EH (cell line): ENCODE measurements around the gene ALDH1A3.
A peak's percentile ranks its signal among the peaks of the same experiment; 100 is the strongest.

ENCODE experiments used
- DNase-seq: peaks from one replicate; pipeline ENCODE4 v3.0.0-alpha.2; 2015; ENCODE audit warnings: low read depth

The ALDH1A3 gene

DNA sequence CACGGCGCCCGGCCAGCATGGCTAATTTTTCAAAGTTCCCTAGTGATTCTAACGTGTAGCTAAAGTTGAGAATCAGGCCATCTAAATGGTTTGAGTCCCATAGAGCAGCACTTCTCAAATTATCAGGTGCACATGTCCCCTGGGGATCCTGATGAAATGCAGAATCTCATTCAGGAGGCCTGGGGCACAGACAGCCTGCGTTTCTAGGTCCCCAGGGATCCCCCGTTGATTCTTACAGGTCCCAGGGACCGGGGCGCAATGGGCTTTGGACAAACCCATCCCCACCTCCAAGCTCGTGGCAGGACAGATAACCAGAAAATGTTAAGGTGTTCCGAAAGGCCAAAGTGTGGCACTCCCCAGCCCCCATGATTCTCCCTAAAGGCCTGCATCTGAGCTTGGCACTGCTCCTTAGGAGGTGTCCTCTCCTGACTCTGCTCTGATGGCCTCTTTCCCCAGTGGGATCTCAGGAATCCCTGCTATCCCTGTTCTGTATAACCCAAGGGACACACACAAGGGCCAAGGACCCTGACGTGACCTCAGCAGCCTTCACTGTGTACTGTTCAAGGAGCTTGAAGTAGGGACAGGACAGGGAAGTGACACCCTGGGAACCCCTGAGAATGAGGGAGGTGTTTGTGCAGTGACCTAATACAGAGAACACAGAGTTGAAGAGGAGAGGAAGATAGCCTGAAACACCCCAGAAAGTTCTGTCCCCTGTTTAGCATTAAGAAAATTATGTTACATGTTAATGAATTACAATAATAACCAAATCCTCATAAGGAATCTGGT is 47.5 kb downstream of the ALDH1A3 start:
- no peak for DNase-seq

DNA sequence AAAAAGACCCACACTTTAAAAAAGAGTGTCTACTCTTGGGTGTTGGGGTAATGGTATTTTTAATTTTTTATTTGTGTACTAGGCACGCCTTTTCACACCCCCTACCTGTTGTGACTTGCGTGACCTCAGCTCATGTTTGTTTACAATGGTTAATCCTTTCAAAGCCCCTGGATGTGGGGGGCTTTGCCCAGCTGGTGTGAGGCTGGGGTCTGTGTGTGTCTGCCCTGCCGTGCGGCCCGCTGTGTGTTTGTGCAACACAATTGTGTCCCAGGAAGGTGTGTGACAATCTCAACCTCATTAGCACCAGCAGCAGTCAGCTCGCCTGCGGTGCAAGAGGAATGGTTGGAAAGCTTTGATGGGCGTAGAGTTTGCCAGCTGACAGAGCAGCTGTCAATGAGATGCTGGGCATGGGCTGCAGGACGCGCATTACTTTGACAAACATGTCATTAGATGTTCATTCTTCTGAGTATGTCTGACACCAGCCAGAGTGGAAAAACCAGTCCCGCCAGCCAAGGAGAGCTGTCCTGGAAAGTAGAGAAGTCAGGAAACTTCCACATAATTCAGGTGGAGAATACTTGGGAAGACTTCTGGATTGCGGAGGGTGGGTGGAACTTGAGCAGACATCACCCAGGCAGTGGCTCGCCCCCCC is 49.1 kb downstream of the ALDH1A3 start:
- no peak for DNase-seq

DNA sequence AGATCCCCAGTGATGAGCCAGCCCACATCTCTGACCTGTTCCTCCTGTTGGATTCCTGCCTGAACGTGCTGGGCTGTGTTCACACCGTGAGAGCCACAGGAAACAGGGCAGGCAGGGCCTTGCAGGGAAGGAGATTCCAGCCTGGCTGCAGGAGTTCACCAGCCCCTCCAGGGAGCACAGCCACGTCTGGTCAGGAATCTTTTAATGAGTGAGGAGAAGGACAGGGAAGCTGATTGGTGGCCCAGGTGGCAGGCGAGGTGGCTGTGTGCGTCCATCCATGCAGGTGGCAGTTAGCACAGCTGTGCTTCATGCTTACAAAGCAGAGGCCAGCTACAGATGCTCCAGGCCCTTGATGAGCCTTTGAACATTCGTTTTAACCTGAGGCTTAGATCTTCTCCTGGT is 50.0 kb downstream of the ALDH1A3 start:
- peak; percentile 13 for DNase-seq

DNA sequence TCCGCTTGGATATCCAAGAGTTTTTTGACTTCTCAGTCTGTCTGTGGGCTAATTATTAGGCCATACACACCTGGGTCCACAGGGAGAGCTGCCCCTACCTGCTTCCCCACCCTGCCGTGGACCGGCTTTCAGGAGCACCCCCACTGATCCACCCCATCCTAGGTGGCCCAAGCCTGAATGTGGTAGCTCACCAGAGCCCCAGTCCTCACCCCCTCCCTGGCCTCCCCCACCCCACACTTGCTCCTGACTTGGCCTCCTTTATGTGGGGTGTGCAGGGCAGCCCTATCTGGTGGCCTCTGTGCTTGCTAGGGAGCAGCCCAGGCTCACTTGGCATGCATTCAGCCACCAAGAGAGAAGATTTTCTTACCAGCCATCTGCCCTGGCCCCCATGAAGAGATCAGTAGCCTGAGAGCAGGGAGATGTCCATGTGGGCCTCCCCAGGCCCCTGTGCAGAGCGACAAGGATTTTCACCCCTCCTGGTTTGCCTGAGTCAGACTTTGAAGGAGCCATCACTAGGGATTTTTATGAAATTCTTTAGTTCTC is 50.7 kb downstream of the ALDH1A3 start:
- no peak for DNase-seq

DNA sequence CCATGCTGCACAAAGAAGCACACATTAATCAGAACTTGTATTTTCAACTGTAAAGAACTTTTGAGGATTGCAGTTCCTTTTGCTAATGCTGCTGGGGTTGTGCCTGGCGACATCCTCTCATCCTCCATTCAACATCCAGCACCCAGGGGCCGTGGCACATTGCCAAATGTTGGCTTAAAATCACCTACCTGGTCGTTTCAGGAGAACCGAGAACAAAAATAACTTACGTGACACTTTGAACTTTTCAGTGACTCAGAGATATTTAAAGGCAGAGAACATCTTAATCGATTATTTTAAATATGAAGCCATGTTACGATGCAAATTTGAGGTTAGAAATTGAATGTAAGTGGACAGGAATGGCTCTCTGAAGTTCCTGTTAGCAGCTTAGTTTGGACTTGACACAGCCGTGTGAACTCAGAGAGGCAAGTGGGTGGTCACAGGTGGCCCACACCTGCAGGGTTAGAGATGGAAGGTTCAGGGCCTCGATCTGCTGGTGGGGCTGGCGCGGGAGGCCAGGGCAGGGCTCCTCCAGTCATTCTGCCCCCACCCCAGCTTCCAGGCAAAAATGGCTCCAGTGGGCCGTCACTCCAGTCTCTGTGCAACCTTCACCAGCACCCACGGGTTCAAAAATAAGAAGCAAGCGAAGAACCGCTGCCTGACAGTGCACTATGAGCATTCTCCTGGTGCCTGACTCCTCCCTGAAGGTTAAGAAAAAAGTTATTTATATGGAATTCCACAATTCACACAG is 51.7 kb downstream of the ALDH1A3 start:
- no peak for DNase-seq

DNA sequence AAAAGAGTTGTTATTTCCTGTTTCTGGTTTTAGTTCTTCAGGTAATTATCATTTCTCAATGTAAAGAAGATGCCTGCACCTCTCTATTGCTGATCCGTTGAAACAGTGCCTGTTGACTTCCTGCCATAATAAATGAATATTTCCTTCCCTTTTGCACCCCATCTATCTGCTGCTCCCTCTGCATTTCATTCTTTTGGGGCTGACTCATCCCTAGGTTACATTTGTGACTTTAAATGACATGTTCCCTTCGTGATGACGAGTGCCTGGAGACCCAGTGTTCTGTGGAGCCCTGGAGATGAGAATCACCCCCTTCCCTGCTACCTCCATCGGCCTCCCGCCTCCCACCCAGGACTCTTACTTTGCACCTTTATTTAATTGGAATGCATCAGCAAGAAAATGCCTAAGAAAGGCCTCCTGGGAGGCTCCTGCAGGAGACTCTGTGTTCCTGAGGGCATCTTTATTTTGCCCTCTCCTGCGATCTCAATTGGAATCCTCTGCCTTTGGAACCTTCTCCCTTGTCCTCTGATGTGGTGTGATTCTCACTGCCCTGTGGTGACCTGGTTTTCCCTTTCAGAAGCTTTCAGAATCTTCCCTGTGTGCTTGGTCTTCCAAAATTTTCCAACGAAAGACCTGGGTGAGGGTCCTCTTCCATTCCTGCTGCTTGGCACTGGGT is 53.2 kb downstream of the ALDH1A3 start:
- peak; percentile 60 for DNase-seq

DNA sequence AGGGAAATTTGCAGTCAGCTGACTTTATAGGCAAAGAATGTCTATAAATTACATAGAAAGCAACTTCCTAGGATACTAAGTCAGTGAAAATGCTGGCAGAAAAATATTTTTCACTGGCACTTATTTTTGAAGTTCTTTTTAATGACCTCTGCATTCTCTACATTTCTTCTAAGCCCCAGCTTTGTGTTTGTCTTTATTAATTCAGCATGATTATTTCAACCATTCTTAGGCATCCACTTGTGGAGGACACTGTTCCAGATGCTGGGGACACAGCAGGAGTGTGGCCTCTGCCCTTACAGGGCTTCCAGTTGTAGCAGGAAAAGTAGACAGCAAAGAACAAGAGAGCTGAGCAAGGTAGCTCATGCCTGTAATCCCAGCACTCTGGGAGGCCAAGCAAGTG is 54.5 kb downstream of the ALDH1A3 start:
- peak; percentile 60 for DNase-seq

DNA sequence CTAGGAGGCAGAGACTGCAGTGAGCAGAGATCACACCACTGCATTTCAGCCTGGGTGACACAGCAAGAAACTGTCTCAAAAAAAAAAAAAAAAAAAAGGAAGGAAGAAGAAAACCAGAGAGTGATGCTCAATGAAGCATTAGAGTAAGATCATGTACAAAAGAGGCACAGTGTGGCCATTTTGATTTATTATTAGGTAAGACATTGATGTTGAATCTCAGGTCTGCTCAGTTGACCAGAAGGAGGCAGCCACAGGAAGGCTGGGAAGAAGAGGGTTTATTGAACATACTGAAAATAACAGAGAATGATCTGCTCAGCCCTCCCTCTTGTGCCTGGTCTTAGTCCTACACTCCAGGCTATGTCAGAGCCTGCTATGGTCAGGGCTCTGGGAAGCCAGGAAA is 55.1 kb downstream of the ALDH1A3 start:
- DNase-seq, result peak; percentile 16

DNA sequence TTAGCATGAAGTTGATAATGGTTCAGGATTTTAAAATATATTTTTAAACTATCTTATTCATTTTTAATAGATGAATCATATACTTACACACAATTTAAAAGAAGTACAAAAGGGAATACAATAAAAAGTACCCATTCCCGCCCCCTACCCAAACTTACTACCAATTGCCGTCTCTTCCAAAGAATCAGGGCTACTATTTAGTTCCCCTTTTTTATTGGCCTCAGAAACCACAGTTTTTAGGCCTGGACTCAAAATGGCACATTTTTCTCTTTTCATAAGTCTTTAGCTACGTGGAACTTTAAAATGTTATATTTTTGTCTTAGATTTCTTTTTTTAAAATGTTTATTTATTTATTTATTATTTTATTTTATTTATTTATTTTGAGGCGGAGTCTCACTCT is 57.5 kb downstream of the ALDH1A3 start:
- no peak for DNase-seq

DNA sequence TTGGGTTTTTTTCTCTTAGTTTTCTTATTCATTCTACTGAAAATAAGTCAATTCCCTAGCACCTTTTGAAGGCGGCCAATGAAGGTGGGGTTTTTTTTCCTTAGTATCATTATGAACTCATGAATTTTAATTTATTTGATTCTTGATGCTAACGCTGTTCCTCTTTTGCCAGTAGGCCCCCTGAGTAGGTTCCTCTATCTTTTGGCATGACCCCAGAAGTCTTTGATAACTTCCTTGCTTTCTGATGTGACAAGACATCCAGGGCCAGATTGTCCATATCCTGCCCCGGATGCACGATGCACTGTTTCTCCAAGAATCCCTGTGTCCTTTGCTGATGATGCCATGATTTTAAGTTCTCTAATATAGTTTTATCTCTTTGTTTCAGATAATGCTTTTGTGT is 60.2 kb downstream of the ALDH1A3 start:
- no peak for DNase-seq

DNA sequence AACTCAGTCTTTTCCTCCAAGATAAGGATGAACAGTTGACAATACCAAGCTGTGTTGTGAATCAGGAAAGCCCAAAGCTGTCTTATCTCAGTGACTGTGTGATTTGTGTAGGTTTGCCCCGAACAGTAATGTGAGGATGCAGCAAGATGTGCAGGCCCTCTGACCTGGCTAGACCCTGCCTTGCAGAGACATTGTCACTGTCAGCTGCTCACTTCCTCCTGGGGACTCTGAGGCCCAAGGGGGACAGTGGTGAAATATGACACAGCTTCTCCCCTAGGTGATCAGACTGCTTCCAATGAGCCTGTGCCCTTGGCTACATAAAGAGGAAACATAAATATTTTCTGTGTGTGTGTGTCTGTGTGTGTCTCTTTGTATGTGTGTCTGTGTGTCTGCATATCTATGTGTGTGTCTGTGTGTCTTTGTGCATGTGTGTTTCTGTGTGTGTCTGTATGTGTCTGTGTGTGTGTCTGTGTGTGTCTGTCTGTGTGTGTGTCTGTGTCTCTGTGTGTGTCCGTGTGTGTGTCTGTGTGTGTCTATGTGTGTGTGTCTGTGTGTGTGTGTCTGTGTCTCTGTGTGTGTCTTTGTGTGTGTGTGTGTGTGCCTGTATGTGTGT is 61.2 kb downstream of the ALDH1A3 start:
- DNase-seq, result no peak

DNA sequence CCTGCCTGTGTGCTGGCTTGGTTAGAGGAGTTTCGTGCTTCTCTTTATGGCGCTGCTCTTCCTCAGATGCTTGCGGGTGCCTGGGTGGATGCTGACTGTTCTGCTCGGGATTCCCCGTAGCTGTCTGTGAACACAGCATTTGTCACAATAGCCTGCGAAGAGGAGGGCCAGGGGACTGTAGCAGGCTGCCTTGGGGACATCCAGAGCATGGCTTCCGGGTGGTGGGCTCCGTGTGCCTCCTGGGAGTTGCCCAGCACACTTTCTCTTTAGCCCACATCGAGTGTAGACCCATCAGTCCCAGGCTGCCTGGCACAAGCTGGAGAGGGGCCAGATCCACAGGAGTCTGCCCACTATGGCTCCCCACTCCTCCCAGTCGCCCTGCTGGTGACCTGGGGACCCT is 61.9 kb downstream of the ALDH1A3 start:
- DNase-seq, result no peak

DNA sequence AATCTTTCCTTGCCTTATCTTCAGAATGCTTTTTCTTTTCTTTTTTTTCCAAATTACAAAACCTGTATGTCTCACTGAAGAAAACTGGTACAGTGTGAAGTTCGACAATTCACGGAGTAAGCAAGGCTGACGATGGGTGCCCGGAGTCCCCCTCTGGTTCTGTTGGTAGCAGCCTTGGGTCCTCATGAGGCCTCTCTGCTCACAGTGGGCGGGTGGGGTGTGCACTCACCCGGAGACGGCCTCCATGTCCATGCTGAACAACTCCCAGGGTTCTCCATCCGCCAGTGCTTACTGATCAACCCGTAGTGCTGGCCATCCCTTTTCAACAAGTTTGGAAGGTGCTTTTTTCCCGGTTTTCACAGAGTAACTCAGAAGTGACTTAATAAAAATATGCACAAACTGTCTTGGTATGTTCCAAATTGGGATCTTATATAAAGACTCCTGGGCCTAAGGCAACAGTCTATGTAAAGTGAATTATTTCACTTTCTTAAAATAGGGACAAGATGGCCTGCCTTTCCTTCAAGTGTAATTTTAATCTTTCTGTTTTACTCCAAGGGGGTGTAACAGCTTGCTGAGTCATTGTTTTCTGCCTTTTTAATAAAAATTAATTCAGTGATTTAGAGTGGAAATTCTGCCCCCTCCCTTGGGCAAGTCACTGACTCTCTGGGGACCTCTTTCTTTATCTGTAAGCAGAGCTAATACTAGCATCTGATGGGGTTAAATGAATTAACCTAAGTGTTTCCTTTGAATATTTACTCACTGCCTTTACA is 63.2 kb downstream of the ALDH1A3 start:
- DNase-seq, result peak; percentile 17

DNA sequence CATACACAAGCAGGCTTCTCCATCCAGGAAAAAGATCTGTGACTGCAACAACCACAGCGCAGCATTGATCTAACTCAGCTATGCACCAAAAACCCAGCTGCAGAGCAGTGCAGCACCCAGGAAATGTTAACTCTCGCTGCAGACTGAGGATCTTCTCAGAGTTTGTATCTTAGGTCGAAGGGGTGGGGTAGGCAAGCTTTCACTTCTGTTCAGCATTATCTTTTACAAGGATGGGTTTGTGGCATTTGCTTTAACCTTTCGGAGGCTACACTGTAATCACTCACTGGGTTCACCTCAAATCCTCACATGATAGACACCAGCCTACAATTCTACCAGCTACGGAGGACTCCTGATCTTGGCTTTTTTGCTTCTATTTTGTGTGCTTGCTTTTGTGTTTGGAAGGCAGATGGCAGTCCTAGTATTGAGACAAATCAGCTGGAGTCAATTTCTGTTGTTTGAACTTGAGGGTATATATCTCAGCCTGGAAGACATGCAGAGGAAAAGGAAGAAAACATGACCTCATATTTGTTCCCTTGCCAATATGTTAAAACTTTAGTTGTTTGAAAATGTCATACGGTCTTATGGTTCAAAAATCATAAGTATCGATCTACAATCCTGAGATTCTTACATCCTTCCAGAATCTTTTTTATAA is 64.7 kb downstream of the ALDH1A3 start:
- peak; percentile 30 for DNase-seq

DNA sequence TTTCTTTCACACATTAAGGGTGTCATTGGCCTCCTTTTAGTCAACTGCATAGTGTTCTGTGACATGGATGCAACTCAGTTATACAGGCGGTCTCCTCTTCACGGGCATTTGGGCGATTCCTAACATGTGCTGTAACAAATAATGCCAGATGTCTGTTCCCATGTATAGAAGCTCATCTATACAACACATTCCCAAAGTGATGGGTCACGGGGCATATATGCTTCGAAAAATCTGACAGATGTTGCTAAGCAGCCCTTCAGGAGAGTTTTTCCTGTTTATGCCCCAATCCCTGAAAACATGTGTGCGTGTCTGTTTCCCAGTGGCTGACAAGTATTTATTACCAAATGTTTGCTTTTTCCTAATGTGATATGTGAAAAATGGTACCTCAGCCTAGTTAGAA is 65.4 kb downstream of the ALDH1A3 start:
- DNase-seq, result peak; percentile 10

DNA sequence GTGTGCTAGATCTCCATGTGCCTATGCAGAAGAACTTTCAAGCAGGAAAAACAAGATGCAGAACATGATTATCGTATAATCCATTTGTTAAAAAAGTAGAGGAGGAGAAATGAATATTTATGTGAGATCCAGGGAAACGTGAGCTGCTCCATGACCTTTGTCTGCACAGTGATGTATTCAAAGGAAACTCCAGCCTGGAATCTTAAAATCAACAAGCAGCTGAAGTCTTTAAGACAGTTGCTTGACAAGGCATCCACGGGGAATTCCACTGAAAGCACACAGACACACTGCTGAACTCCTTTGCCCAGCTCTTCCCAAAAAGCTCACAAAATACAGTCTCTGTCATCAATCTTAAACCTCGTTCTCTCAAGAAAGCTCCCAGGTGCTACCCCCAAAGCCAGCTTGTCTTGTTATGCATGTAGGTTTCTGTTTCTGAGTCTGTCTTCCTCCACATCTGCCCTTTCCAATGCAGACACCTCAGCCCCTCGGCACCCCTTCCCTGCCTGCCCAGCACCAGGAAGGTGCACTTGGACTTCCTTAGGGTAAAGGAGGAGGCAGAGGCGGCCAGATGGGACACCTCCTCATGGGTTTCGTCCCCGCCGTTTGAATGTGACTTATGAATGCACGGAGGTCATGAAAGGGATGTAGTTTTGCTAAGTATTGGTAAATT is 68.3 kb downstream of the ALDH1A3 start:
- peak; percentile 11 for DNase-seq

DNA sequence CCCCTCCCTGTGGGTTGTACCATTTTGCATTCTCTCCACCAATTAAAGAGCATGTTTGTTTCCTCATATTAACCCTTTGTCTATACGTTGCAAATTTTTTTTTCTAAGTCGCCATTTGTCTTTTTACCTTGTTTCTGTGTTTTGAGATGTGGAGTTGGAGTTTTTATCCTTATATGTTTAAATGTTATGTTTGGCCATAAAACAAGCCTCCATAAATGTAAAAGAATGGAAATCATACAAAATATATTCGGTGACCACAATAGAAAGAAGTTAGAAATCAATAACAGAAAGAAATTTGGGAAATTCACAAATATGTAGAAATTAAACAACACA is 68.8 kb downstream of the ALDH1A3 start:
- DNase-seq, result no peak

DNA sequence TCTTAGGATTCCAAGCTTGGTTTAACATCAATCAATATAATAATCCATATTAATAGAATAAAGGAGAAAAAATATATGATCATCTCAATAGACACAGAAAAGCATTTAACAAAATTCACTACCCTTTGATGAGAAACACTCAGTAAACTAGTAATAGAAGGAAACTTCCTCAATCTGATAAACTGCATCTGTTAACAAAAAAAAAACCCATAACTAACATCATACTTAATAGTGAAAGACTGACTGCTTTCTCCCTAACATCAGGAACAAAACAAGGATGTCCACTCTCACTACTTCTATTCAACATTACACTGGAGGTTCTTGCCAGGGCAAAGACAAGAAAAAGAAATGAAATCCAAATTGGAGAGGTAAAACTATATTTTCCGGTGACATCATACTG is 70.1 kb downstream of the ALDH1A3 start:
- no peak for DNase-seq

DNA sequence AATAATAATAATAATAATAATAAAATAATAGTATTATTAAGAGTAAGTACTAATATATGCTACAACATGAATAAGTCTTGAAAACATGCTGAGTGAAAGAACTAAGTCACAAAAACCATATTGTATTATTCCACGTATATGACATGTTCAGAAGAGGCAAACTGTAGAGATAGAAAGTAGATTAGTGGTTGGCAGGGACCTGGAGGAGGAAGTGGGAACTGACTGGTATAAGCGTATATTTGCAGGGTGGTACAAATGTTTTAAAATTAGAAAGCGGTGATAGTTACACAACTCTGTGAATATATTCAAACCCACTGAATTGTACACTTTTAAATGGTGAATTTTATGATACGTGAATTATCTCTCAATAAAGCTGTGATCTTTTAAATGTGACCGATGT is 72.3 kb downstream of the ALDH1A3 start:
- no peak for DNase-seq

DNA sequence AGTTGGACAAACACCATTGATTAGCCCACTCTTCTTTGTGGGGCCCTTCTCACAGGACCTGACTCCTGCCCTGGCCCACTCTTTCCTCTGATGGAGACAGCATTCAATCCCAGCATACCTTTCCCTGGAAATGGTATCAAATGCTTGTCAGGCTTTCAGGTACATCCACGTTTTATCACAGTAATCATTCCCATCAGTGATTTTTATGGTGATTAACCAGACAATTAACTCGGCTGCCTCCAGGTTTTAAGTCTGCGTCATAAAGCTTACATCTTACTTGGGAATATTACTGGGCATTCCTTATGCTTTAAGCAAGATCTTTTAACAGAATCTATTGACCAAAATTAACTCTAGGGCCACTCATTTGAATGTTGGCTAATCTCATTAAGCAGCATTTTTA is 72.9 kb downstream of the ALDH1A3 start:
- no peak for DNase-seq
